ENCODE data around the gene OR6J1.
"Not testable (repeated sequence)": the region's sequence is repeated elsewhere in the genome, so short reads cannot be mapped to it uniquely, and the experiment has no call there.

The OR6J1 gene

GRCh38 chr14:22644305-22644635 lies at the start of gene OR6J1:
Gene OR6J1, minus strand, starts transcription at chr14:22644352. Its CDS starts 9,541 bp downstream, at chr14:22634811.
- no peak for DNase-seq

- DNase-seq: no peak
Observed at GRCh38 chr14:22692194-22692593, 48.0 kb upstream of the OR6J1 start.

GRCh38 chr14:22691171-22691570 lies 47.0 kb upstream of the OR6J1 start:
- DNase-seq: no peak

- DNase-seq: no peak
Observed at GRCh38 chr14:22689199-22689598, 45.0 kb upstream of the OR6J1 start.

GRCh38 chr14:22687969-22688368 lies 43.8 kb upstream of the OR6J1 start:
- DNase-seq: not testable (repeated sequence)

- DNase-seq: not testable (repeated sequence)
Observed at GRCh38 chr14:22686176-22686611, 42.0 kb upstream of the OR6J1 start.

GRCh38 chr14:22685467-22685866 lies 41.3 kb upstream of the OR6J1 start:
- no peak for DNase-seq

- not testable (repeated sequence) for DNase-seq
Observed at GRCh38 chr14:22683428-22683827, 39.3 kb upstream of the OR6J1 start.

- DNase-seq: no peak
Observed at GRCh38 chr14:22678221-22678620, 34.1 kb upstream of the OR6J1 start.

- DNase-seq: not testable (repeated sequence)
Observed at GRCh38 chr14:22677551-22677950, 33.4 kb upstream of the OR6J1 start.

GRCh38 chr14:22671622-22672021 lies 27.5 kb upstream of the OR6J1 start:
- no peak for DNase-seq

- no peak for DNase-seq
Observed at GRCh38 chr14:22668863-22669262, 24.7 kb upstream of the OR6J1 start.

GRCh38 chr14:22668417-22668816 lies 24.3 kb upstream of the OR6J1 start:
- no peak for DNase-seq

GRCh38 chr14:22667881-22668280 lies 23.7 kb upstream of the OR6J1 start:
- no peak for DNase-seq

GRCh38 chr14:22666203-22666893 lies 22.2 kb upstream of the OR6J1 start:
- DNase-seq: no peak

GRCh38 chr14:22664261-22664660 lies 20.1 kb upstream of the OR6J1 start:
- DNase-seq: peak; percentile 30

GRCh38 chr14:22660654-22661053 lies 16.5 kb upstream of the OR6J1 start:
- no peak for DNase-seq

- DNase-seq: no peak
Observed at GRCh38 chr14:22658946-22659345, 14.8 kb upstream of the OR6J1 start.

- DNase-seq: no peak
Observed at GRCh38 chr14:22657861-22658260, 13.7 kb upstream of the OR6J1 start.

GRCh38 chr14:22656945-22657731 lies 13.0 kb upstream of the OR6J1 start:
- no peak for DNase-seq

GRCh38 chr14:22656226-22656625 lies 12.1 kb upstream of the OR6J1 start:
- no peak for DNase-seq

GRCh38 chr14:22653012-22653621 lies 9.0 kb upstream of the OR6J1 start:
- DNase-seq: peak; percentile 14

- no peak for DNase-seq
Observed at GRCh38 chr14:22651586-22651985, 7.4 kb upstream of the OR6J1 start.

GRCh38 chr14:22650960-22651521 lies 6.9 kb upstream of the OR6J1 start:
- no peak for DNase-seq

All from NCI-H510A treated with DMSO at 0.1 percent for 48 hours (cell line).